Stomach (tissue), 9 donors: ENCODE measurements around the gene S1PR5. TPM values are rescaled to one million over a fixed set of nuclear protein-coding genes. Genes with fewer than 3 reads are reported as not detected.

ENCODE experiments used
- DNase-seq, 2 donors: peaks; one replicate each; pipeline versions ENCODE4 v3.0.0 to v3.0.0-alpha.2; 2013 to 2019
- H3K27ac ChIP-seq, 5 donors: fragments of 200-600 bp in 4 of 5; sonication (generic) in 4 of 5; one replicate each; pipeline ENCODE4 v1.5.1; 2013 to 2019; ENCODE audit warnings: mild to moderate bottlenecking in 1 of 5, moderate library complexity in 1 of 5
- H3K27me3 ChIP-seq, 3 donors: fragments of 200-600 bp; sonication (generic); one replicate each; pipeline ENCODE4 v1.5.1; 2017 to 2019; ENCODE audit warnings: mixed run types in 1 of 3
- H3K36me3 ChIP-seq, 4 donors: fragments of 200-600 bp; sonication (generic); 1 replicate in 3 of 4; 2 replicates in 1 of 4; pipeline ENCODE4 v1.5.1; 2016 to 2019
- H3K4me1 ChIP-seq, 4 donors: fragments of 200-600 bp; sonication (generic); one replicate each; pipeline ENCODE4 v1.5.1; 2016 to 2019
- H3K4me3 ChIP-seq, 4 donors: fragments of 200-600 bp; sonication (generic) in 3 of 4; one replicate each; pipeline ENCODE4 v1.5.1; 2016 to 2019; ENCODE audit warnings: mild to moderate bottlenecking in 1 of 4
- H3K9me3 ChIP-seq, 4 donors: fragments of 200-600 bp; sonication (generic); one replicate each; pipeline ENCODE4 v1.5.1; 2016 to 2019
- EP300 ChIP-seq: sonication (generic); formaldehyde crosslinking; IDR thresholded peaks from one replicate; pipeline ENCODE4 v1.6.1; 2017; ENCODE audit warnings: antibody characterized with exemption
- POLR2A ChIP-seq, 4 donors: fragments of 450-650 bp; IDR thresholded peaks; one replicate each; pipeline ENCODE4 v1.6.1; 2016; ENCODE audit warnings: antibody characterized with exemption in 4 of 4, control low read depth in 2 of 4, mild to moderate bottlenecking in 1 of 4, moderate library complexity in 1 of 4
- POLR2AphosphoS5 ChIP-seq, 3 donors: sonication (generic); formaldehyde crosslinking; IDR thresholded peaks; one replicate each; pipeline ENCODE4 v1.6.1; 2016; ENCODE audit warnings: antibody characterized with exemption in 3 of 3
- WGBS, 5 donors: extraction: QIAGEN DNeasy Blood & Tissue Kit in 3 of 5; methylation state at CpG; one replicate each; pipeline versions ENCODE4 v1.1.5 to v1.1.7; 2013 to 2018; 5-methylcytosine and 5-hydroxymethylcytosine counted together
- intact Hi-C: fragments of 100-400 bp; cut with DNase I; formaldehyde crosslinking; loops from one replicate; pipeline ENCODE4 v1.15.1; 2023; ENCODE audit warnings: low total_unique reads
- polyA plus RNA-seq, 3 donors: library from polyadenylated mRNA; stranded (reverse); fragments of 200-250 nt; gene quantifications; one replicate each; pipeline ENCODE4 v1.2.3, GENCODE V29; 2013
- total RNA-seq, 5 donors: library from RNA; depleted of rRNA; stranded (reverse); fragments of >200 nt; gene quantifications; one replicate each; pipeline versions ENCODE4 v1.1.0 to v1.2.3, GENCODE V29; 2014 to 2016
- TF ChIP-seq, protein P1 (sequence below), 7 experiments: fragments of 450-650 bp in 4 of 7; fragments of 200-600 bp in 3 of 7; sonication (generic) in 3 of 7; IDR thresholded peaks; one replicate each; pipeline ENCODE4 v1.5.1; 2016 to 2019; ENCODE audit warnings: antibody characterized with exemption in 7 of 7, control low read depth in 2 of 7, mild to moderate bottlenecking in 1 of 7
- donor health status: healthy with polysubstance abuse.
- donor health status: Bipolar disorder and iron deficiency.
- donor health status: healthy.

The S1PR5 gene
- total and polyA plus RNA-seq, 8 donors, result 0.19 to 13.3 (median 0.73) TPM; not detected in 5

GRCh38 chr19:10557603-10558197, 40.5 kb upstream of the S1PR5 start:
- Histone ChIP-seq H3K4me1 (peaks cover 0 to 20% (median under 1%) of the 10 kb centered on the region in 4 donors), H3K27me3 (no peaks in the 10 kb centered on the region), H3K27ac (no peak overlapping the region), H3K4me3 (no peak overlapping the region), H3K36me3 (peaks cover 58 to 100% (median 99%) of the 10 kb centered on the region in 4 donors), H3K9me3 (no peaks in the 10 kb centered on the region)
- intact Hi-C loops, result no loop called here
- DNase-seq, result no peak
- WGBS, 5 donors, result 90 to 95% (median 92%) methylated on average over 27 to 33 of the region's 33 CpGs
- TF ChIP-seq POLR2A (IDR thresholded peaks at IDR 0.05) (no peak), EP300 (no peak), POLR2AphosphoS5 (IDR thresholded peaks at IDR 0.05) (no peak)
- TF ChIP-seq, protein P1, sequence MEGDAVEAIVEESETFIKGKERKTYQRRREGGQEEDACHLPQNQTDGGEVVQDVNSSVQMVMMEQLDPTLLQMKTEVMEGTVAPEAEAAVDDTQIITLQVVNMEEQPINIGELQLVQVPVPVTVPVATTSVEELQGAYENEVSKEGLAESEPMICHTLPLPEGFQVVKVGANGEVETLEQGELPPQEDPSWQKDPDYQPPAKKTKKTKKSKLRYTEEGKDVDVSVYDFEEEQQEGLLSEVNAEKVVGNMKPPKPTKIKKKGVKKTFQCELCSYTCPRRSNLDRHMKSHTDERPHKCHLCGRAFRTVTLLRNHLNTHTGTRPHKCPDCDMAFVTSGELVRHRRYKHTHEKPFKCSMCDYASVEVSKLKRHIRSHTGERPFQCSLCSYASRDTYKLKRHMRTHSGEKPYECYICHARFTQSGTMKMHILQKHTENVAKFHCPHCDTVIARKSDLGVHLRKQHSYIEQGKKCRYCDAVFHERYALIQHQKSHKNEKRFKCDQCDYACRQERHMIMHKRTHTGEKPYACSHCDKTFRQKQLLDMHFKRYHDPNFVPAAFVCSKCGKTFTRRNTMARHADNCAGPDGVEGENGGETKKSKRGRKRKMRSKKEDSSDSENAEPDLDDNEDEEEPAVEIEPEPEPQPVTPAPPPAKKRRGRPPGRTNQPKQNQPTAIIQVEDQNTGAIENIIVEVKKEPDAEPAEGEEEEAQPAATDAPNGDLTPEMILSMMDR (IDR thresholded peaks at IDR 0.05), result no peak

- Histone ChIP-seq H3K9me3 (no peaks in the 10 kb centered on the region), H3K4me1 (peaks cover 0 to 31% (median 2%) of the 10 kb centered on the region in 4 donors), H3K4me3 (no peak overlapping the region), H3K27ac (no peak overlapping the region), H3K36me3 (peaks cover 65 to 100% (median 100%) of the 10 kb centered on the region in 4 donors), H3K27me3 (no peaks in the 10 kb centered on the region)
- DNase-seq, result no peak
- intact Hi-C loops, result no loop called here
- WGBS, 5 donors, result 75 to 80% (median 76%) methylated on average over 7 of the region's 7 CpGs
- TF ChIP-seq EP300, result no peak
Observed at GRCh38 chr19:10555610-10555973, 38.3 kb upstream of the S1PR5 start.

DNA sequence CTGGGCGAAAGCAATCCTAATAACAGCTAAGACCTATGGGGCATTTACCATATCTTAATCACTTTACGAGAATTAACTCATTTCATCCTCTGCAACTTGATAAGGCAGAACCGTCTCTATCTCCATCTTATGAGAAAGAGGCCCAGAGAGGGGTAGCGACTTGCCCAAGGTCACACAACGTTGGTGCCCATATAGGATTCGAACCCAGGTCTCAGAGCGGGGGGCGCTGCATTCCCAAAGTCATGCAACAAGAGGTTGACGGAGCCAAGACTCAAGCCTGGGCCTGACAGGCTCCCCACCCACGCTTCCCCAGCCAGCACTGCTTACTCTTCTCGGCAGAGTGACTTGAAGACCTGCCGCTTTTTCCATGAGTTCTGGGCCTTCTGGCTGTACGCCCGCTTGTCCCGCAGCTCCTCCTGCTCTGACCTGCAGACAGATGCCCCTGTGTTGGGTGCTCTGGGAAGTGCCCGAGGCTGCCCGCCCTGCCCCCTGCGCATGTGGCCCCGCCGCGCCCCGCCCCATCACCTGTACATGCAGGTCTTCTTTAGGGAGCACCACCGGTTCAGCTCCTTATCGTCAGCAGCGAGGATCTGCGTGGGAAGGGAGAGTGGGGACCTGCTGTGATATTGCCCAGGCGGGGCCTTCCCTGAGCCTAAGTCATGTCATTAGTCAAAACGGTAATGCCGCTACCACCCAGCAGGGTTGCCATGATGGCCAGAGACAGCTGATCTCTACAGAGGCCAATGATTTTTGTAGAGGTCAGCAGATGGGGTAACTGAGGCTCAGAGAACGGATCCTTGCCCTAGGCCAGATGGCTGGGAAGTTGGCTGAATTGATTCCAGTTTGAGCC, 37.7 kb upstream of the S1PR5 start:
- Histone ChIP-seq H3K4me1 (peaks cover 0 to 31% (median 2%) of the 10 kb centered on the region in 4 donors), H3K27ac (peak overlapping the region in 2 of 5 donors; percentile 14 to 26), H3K36me3 (peaks cover 62 to 100% (median 100%) of the 10 kb centered on the region in 4 donors), H3K9me3 (no peaks in the 10 kb centered on the region), H3K27me3 (no peaks in the 10 kb centered on the region), H3K4me3 (no peak overlapping the region)
- intact Hi-C loops, result no loop called here
- WGBS, 5 donors, result 74 to 80% (median 74%) methylated on average over 23 to 30 of the region's 30 CpGs
- no peak for DNase-seq
- TF ChIP-seq EP300 (no peak), POLR2A (IDR thresholded peaks at IDR 0.05) (no peak), POLR2AphosphoS5 (IDR thresholded peaks at IDR 0.05) (no peak)
- TF ChIP-seq, protein P1 (IDR thresholded peaks at IDR 0.05), result no peak

DNA sequence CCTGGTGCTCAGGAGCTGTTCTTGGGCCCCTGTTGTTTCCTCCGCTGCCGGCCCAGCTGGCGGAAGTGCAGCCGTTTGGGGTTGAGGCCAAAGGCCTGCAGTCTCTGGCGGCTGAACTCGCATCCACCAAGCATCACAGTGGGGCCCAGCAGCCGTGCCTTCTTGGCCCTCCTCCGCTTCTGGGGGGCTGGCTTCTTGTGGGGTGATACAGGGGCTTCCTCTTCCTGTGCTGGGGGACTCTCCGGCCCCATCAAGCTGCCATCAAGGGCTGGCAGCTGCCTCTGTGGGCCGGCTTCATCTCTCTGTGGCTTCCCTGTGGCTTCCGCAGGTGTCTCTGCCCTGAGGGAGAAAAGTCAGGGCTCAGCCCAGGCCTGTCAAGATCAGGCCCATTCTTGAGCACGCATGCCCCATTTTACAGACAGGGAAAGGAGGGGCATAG, 36.7 kb upstream of the S1PR5 start:
- intact Hi-C loops, result no loop called here
- Histone ChIP-seq H3K27me3 (no peaks in the 10 kb centered on the region), H3K4me1 (peaks cover 0 to 31% (median 2%) of the 10 kb centered on the region in 4 donors), H3K4me3 (peak overlapping the region in 1 of 4 donors; percentile 9), H3K36me3 (peaks cover 62 to 100% (median 100%) of the 10 kb centered on the region in 4 donors), H3K9me3 (no peaks in the 10 kb centered on the region), H3K27ac (peak overlapping the region in 3 of 5 donors; percentile 13 to 26 (median 14))
- peak; percentile 29 to 55 for DNase-seq
- WGBS, 5 donors, result 48 to 71% (median 55%) methylated on average over 8 to 12 of the region's 12 CpGs
- no peak for TF ChIP-seq POLR2A (IDR thresholded peaks at IDR 0.05)

DNA sequence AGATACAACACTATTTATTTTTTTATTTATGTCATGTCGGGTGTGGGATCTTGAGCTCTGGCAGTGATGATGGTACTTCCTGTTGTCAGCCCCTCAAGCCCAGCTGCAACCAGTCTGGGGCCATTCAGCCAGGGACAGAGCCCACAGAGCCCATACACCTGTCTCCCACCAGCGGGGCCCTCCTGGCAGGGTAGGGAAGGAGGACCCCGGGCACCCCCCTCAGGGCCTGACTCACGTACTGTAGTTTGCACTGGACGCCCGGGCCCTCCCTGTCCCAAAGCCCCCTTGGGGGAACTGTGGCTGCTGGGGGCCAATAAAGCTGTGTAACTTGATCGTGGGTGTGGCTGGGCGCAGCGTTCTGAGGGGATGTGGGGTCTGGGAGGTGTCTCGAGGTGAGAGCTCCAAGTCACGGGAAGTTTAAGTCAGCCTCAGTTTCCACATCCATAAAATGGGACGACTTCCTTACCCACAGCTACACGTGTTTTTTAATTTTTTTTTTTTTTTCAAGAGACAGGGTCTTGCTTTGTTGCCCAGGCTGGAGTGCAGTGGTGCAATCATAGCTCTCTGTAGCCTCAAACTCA, 35.9 kb upstream of the S1PR5 start:
- Histone ChIP-seq H3K4me1 (peaks cover 0 to 31% (median 2%) of the 10 kb centered on the region in 4 donors), H3K9me3 (no peaks in the 10 kb centered on the region), H3K4me3 (no peak overlapping the region), H3K36me3 (peaks cover 69 to 100% (median 100%) of the 10 kb centered on the region in 4 donors), H3K27me3 (no peaks in the 10 kb centered on the region), H3K27ac (peak overlapping the region in 1 of 5 donors; percentile 39)
- DNase-seq, result no peak
- intact Hi-C loops, result no loop called here
- TF ChIP-seq POLR2A (IDR thresholded peaks at IDR 0.05) (no peak), POLR2AphosphoS5 (IDR thresholded peaks at IDR 0.05) (no peak)
- 71 to 81% (median 74%) methylated on average over 9 to 13 of the region's 13 CpGs for WGBS, 5 donors
